Natural killer cell (primary cell): ENCODE measurements around the gene USP9X. TPM values are rescaled to one million over a fixed set of nuclear protein-coding genes. Genes with fewer than 3 reads are reported as not detected.
A peak's percentile ranks its signal among the peaks of the same experiment; 100 is the strongest.
"Not testable (repeated sequence)": the region's sequence is repeated elsewhere in the genome, so short reads cannot be mapped to it uniquely, and the experiment has no call there.

Experiments used
- ATAC-seq, 3 donors: fragments of 150-1000 bp in 2 of 3; fragments of 200-7000 bp in 1 of 3; cut with Tn5 transposase; 1 replicate in 1 of 3; 2 replicates in 2 of 3; pipeline ENCODE4 v1.10.0; 2021; ENCODE audit warnings: mild to moderate bottlenecking in 2 of 3, moderate library complexity in 2 of 3
- DNase-seq, 2 donors: peaks; one replicate each; pipeline versions ENCODE4 v3.0.0 to v3.0.0-alpha.2; 2013 to 2021; ENCODE audit warnings: mixed read lengths in 1 of 2
- H3K27ac ChIP-seq: one replicate; pipeline ENCODE4 v1.5.1; 2013; ENCODE audit warnings: mild to moderate bottlenecking, low read length
- H3K27me3 ChIP-seq: one replicate; pipeline ENCODE4 v1.6.1; 2013; ENCODE audit warnings: low read length; ENCODE audit not compliant: control insufficient read depth, insufficient read depth
- H3K36me3 ChIP-seq: one replicate; pipeline ENCODE4 v1.6.1; 2013; ENCODE audit warnings: low read length; ENCODE audit not compliant: control insufficient read depth, insufficient read depth
- H3K4me1 ChIP-seq: one replicate; pipeline ENCODE4 v1.6.1; 2013; ENCODE audit warnings: low read length; ENCODE audit not compliant: control insufficient read depth, insufficient read depth
- H3K4me3 ChIP-seq: one replicate; pipeline ENCODE4 v1.5.1; 2013; ENCODE audit warnings: low read length
- H3K9me3 ChIP-seq: one replicate; pipeline ENCODE4 v1.6.1; 2013; ENCODE audit warnings: low read length; ENCODE audit not compliant: control insufficient read depth, insufficient read depth
- H3K27ac Mint-ChIP-seq, 2 donors: one replicate each; pipeline ENCODE4 v1.8.0; 2022; ENCODE audit warnings: mild to moderate bottlenecking in 2 of 2, mixed read lengths in 2 of 2, moderate library complexity in 1 of 2
- H3K27me3 Mint-ChIP-seq, 2 donors: one replicate each; pipeline ENCODE4 v1.8.0; 2022; ENCODE audit warnings: low read depth in 2 of 2, mixed read lengths in 2 of 2
- H3K36me3 Mint-ChIP-seq: one replicate; pipeline ENCODE4 v1.8.0; 2022; ENCODE audit warnings: mixed read lengths
- H3K4me1 Mint-ChIP-seq, 2 donors: one replicate each; pipeline ENCODE4 v1.8.0; 2022; ENCODE audit warnings: mixed read lengths in 2 of 2
- H3K4me3 Mint-ChIP-seq: one replicate; pipeline ENCODE4 v1.8.0; 2022; ENCODE audit warnings: mild to moderate bottlenecking, moderate library complexity, mixed read lengths
- H3K9me3 Mint-ChIP-seq, 2 donors: one replicate each; pipeline ENCODE4 v1.8.0; 2022; ENCODE audit warnings: mixed read lengths in 2 of 2
- CTCF ChIP-seq: fragments of 200-600 bp; IDR thresholded peaks from one replicate; pipeline ENCODE4 v1.8.0; 2022; ENCODE audit warnings: antibody characterized with exemption
- WGBS: methylation state at CpG from one replicate; pipeline ENCODE4 v1.1.7; 2013; ENCODE audit warnings: missing lambda C conversion rate; ENCODE audit not compliant: insufficient coverage; 5-methylcytosine and 5-hydroxymethylcytosine counted together
- intact Hi-C: fragments of 100-400 bp; cut with micrococcal nuclease; formaldehyde crosslinking; loops from one replicate; pipeline ENCODE4 v1.14.2; 2022
- total RNA-seq, 4 donors: library from RNA; stranded (reverse); fragments of 120-200 nt in 1 of 4; gene quantifications; one replicate each; pipeline versions ENCODE4 v1.2.3 to v1.2.4, GENCODE V29; 2013 to 2022

Gene USP9X
- total RNA-seq, 3 donors from 2014 or later (not counting 1 experiment from before 2014, with no cell fraction given), result 76.3 to 87.4 (median 81.9) TPM

GRCh38 chrX:41180194-41180908 is 95.1 kb downstream of the USP9X start:
- Mint-ChIP-seq H3K36me3 (peaks cover 12% of the 10 kb centered on the region), H3K4me1 (peaks cover 31 to 34% of the 10 kb centered on the region in 2 donors), H3K27me3 (no peaks in the 10 kb centered on the region), H3K9me3 (no peaks in the 10 kb centered on the region), H3K4me3 (no peak overlapping the region), H3K27ac (peak overlapping the region; percentile 73 to 78)
- peaks cover 2% of the 10 kb centered on the region for H3K4me1 ChIP-seq
- peak; percentile 26 to 76 for DNase-seq
- peak; percentile 76 to 80 (median 78) for ATAC-seq
- peak overlapping the region; percentile 52 for H3K27ac ChIP-seq
- no peak overlapping the region for H3K4me3 ChIP-seq
- H3K27me3 ChIP-seq, result no peaks in the 10 kb centered on the region
- no peaks in the 10 kb centered on the region for H3K9me3 ChIP-seq
- peaks cover 9% of the 10 kb centered on the region for H3K36me3 ChIP-seq
- intact Hi-C loops, result loop anchor here (1.0 to 10.0 kb wide), 2 partner anchors 73 to 154 kb away; partner anchors contain the start of gene DDX3X
- peak; percentile 47 for TF ChIP-seq CTCF
- WGBS, result no CpG with 5 or more reads among the region's 5 CpGs

- H3K36me3 ChIP-seq, result peaks cover 29% of the 10 kb centered on the region
- H3K4me1 Mint-ChIP-seq, result peaks cover 23 to 28% of the 10 kb centered on the region in 2 donors
- ATAC-seq, result no peak
Measured at GRCh38 chrX:41184312-41184711, 99.1 kb downstream of the USP9X start.

GRCh38 chrX:41186946-41187345 is 101.7 kb downstream of the USP9X start:
- H3K4me3 ChIP-seq, H3K27me3 Mint-ChIP-seq, H3K27ac ChIP-seq, H3K27me3 ChIP-seq, H3K9me3 ChIP-seq, H3K4me1 ChIP-seq, H3K9me3 Mint-ChIP-seq, H3K4me3 Mint-ChIP-seq: not testable (repeated sequence)
- H3K4me1 Mint-ChIP-seq, result peaks cover 8 to 21% of the 10 kb centered on the region in 2 donors
- H3K27ac Mint-ChIP-seq, result peak overlapping the region; percentile 53 to 70
- ATAC-seq (peak in 1 of 3 donors; percentile 47), DNase-seq (peak in 1 of 2 donors; percentile 16)
- intact Hi-C loops, result loop anchor here (10.0 kb wide), 1 partner anchor 148 kb away; the partner anchor contains the start of gene DDX3X
- 96% methylated on average over 3 of the region's 7 CpGs for WGBS
- peaks cover 38% of the 10 kb centered on the region for H3K36me3 ChIP-seq
- peaks cover 15% of the 10 kb centered on the region for H3K36me3 Mint-ChIP-seq

More at GRCh38 chrX:41184312-41184711, 99.1 kb downstream of the USP9X start:
- Mint-ChIP-seq H3K4me3 (no peak overlapping the region), H3K36me3 (peaks cover 15% of the 10 kb centered on the region), H3K27me3 (no peaks in the 10 kb centered on the region), H3K9me3 (no peaks in the 10 kb centered on the region), H3K27ac (peak overlapping the region in 1 of 2 donors; percentile 66)
- Histone ChIP-seq H3K27ac (no peak overlapping the region), H3K27me3 (no peaks in the 10 kb centered on the region), H3K9me3 (no peaks in the 10 kb centered on the region), H3K4me3 (no peak overlapping the region), H3K4me1 (peaks cover 2% of the 10 kb centered on the region)
- DNase-seq, result no peak
- no peak for TF ChIP-seq CTCF
- intact Hi-C loops, result loop anchor here (10.0 kb wide), 1 partner anchor 150 kb away; the partner anchor contains the start of gene DDX3X
- 27% methylated on average over 2 of the region's 3 CpGs for WGBS

GRCh38 chrX:41189156-41189555 is 103.9 kb downstream of the USP9X start:
- Mint-ChIP-seq H3K4me3 (no peak overlapping the region), H3K36me3 (peaks cover 15% of the 10 kb centered on the region), H3K27me3 (no peaks in the 10 kb centered on the region), H3K9me3 (no peaks in the 10 kb centered on the region), H3K4me1 (peaks cover 14 to 23% of the 10 kb centered on the region in 2 donors), H3K27ac (peak overlapping the region in 1 of 2 donors; percentile 31)
- peaks cover 38% of the 10 kb centered on the region for H3K36me3 ChIP-seq
- 100% methylated on average over 1 of the region's 1 CpG for WGBS
- peaks cover 2% of the 10 kb centered on the region for H3K4me1 ChIP-seq
- TF ChIP-seq CTCF, result no peak
- no peaks in the 10 kb centered on the region for H3K9me3 ChIP-seq
- no peak for DNase-seq
- no peak overlapping the region for H3K27ac ChIP-seq
- no peak for ATAC-seq
- H3K4me3 ChIP-seq, result no peak overlapping the region
- H3K27me3 ChIP-seq, result no peaks in the 10 kb centered on the region
- intact Hi-C loops, result loop anchor here (10.0 kb wide), 1 partner anchor 146 kb away; the partner anchor contains the start of gene DDX3X
